Measurements from ENCODE around the gene ADGRB2. TPM values are rescaled to one million over a fixed set of nuclear protein-coding genes. Genes with fewer than 3 reads are reported as not detected.

Gene ADGRB2
- total RNA-seq, 4 donors from 2014 or later = 0.18 to 2.1 (median 0.86) TPM

DNA sequence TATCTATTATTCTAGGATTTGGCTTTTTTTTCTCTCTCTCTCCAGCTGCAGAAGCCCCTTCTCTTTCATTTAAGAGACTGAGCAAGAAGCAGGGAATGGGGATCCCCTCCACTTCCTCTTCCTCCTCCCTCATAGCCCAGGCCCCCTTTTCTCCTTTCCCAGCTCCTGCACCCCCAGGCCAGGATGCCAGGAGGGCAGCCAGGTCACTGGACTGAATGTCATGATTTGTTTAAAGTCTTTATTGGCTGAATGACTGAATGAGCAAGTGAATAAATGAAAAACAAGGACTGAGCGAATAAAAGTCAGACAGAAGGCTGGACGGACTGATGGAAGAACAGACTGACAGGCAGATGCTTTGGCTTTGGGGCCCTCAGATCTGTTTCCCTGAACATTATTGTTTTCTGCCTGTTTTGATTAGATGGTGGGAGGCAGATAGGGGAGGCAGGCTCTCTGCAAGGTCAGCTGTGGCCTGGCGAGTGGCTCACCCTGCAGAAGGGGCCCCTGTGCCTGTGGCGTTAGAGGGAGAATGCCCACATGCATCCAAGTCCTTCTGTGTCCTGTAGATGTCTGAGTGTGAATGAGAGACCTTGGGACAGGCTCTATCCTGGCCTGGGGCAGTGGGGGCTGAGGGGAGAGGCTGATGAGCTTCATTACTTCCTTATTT lies 20.3 kb upstream of the ADGRB2 start:
- WGBS, 2 donors = 72 to 77% methylated on average over 3 to 4 of the region's 4 CpGs
- Histone ChIP-seq H3K4me1 (peaks cover 8 to 37% (median 19%) of the 10 kb centered on the region in 3 donors), H3K27ac (no peak overlapping the region), H3K36me3 (no peaks in the 10 kb centered on the region), H3K27me3 (peaks cover 0 to 8% (median 0%) of the 10 kb centered on the region in 4 donors), H3K9me3 (no peaks in the 10 kb centered on the region), H3K4me3 (no peak overlapping the region)
- no peak for DNase-seq
- intact Hi-C loops (cut with DNase I) = no loop called here
- TF ChIP-seq, protein P1, sequence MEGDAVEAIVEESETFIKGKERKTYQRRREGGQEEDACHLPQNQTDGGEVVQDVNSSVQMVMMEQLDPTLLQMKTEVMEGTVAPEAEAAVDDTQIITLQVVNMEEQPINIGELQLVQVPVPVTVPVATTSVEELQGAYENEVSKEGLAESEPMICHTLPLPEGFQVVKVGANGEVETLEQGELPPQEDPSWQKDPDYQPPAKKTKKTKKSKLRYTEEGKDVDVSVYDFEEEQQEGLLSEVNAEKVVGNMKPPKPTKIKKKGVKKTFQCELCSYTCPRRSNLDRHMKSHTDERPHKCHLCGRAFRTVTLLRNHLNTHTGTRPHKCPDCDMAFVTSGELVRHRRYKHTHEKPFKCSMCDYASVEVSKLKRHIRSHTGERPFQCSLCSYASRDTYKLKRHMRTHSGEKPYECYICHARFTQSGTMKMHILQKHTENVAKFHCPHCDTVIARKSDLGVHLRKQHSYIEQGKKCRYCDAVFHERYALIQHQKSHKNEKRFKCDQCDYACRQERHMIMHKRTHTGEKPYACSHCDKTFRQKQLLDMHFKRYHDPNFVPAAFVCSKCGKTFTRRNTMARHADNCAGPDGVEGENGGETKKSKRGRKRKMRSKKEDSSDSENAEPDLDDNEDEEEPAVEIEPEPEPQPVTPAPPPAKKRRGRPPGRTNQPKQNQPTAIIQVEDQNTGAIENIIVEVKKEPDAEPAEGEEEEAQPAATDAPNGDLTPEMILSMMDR (IDR thresholded peaks at IDR 0.05) = no peak
- TF ChIP-seq POLR2A (IDR thresholded peaks at IDR 0.05) = no peak

DNA sequence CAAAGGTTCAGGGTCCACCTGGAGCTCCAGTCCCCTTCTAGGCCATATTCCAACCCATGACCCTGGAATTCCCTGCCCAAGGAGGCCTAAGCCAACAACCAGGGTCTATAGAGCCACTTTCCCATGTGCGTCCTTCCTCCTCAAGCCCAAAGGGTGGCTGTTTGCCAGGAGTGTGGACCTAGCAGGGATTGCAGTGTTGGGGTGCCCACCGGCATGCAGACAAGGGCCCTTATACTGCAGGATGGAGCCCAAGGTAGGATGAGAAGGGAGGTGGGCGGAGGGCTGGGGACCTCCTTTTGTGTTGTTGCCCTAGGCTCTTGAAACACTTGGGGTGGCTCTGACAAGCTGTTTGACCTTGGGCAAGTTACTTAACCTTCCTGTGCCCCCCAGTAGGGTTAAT lies 19.7 kb upstream of the ADGRB2 start:
- H3K4me1 ChIP-seq = peaks cover 7 to 30% (median 16%) of the 10 kb centered on the region in 3 donors
- H3K36me3 ChIP-seq = no peaks in the 10 kb centered on the region
- no peak for TF ChIP-seq POLR2A (IDR thresholded peaks at IDR 0.05)
- TF ChIP-seq, protein P1 (IDR thresholded peaks at IDR 0.05) = no peak
- no peaks in the 10 kb centered on the region for H3K9me3 ChIP-seq
- no peak overlapping the region for H3K27ac ChIP-seq
- 90% methylated on average over 2 of the region's 3 CpGs; no CpG with 5 or more reads in 1 of the 2 donors for WGBS, 2 donors
- H3K4me3 ChIP-seq = no peak overlapping the region
- peaks cover 0 to 10% (median 0%) of the 10 kb centered on the region in 4 donors for H3K27me3 ChIP-seq
- intact Hi-C loops (cut with DNase I) = no loop called here
- no peak for DNase-seq

DNA sequence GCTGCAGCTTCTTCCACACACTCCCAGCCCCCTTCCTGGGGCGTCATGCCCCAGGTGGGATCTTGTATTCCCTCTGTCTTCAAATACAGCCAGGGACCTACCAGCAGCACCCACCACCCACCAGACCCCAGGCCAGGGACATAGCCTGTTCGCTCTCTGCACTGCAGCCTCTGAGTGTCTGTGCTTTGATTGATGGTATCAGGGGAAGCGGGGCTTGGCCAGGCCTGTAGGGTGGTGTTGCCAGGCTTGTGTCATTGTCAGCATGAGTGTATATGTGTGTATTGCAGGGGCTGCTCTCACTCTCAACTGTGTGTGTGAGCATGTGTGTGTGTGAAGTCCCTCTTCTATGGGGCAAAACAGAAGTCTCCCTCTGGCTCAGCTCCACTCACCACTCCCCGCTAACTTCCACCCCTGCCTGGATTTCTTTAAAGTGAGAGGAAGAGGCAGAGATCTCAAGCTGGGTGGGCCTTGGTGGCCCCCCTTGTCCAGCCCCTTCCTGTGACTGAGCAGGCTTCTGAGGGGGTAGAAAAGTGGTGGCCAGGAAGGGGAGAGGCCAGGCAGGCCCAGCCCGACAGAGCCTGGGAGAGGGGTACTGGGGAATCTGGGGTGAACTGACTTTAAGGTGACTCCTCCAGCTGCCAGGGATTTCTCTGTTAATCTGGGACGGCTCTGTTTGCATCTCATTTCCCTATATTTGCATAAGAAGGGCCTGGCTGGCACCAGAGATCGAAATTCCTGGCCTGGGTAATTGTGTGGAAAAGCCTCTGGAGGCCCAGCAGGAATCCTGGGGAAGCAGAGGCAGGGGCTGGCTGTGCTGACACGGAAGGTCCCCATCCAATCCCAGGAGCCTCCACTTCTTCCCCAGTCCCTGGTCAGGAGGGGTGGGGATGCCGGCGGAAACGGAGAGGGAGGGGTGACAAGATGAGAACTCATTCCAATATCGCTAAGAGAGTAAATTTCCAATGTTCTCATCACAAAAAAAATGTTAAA lies 18.6 kb upstream of the ADGRB2 start:
- Histone ChIP-seq H3K27me3 (peaks cover 0 to 20% (median 0%) of the 10 kb centered on the region in 4 donors), H3K4me3 (no peak overlapping the region), H3K4me1 (peaks cover 0 to 19% (median 9%) of the 10 kb centered on the region in 3 donors), H3K9me3 (no peaks in the 10 kb centered on the region), H3K36me3 (no peaks in the 10 kb centered on the region), H3K27ac (no peak overlapping the region)
- no peak for DNase-seq
- no peak for TF ChIP-seq POLR2A (IDR thresholded peaks at IDR 0.05)
- TF ChIP-seq, protein P1 (IDR thresholded peaks at IDR 0.05) = no peak
- intact Hi-C loops (cut with DNase I) = no loop called here
- WGBS, 2 donors = 61 to 77% methylated on average over 6 to 8 of the region's 12 CpGs

DNA sequence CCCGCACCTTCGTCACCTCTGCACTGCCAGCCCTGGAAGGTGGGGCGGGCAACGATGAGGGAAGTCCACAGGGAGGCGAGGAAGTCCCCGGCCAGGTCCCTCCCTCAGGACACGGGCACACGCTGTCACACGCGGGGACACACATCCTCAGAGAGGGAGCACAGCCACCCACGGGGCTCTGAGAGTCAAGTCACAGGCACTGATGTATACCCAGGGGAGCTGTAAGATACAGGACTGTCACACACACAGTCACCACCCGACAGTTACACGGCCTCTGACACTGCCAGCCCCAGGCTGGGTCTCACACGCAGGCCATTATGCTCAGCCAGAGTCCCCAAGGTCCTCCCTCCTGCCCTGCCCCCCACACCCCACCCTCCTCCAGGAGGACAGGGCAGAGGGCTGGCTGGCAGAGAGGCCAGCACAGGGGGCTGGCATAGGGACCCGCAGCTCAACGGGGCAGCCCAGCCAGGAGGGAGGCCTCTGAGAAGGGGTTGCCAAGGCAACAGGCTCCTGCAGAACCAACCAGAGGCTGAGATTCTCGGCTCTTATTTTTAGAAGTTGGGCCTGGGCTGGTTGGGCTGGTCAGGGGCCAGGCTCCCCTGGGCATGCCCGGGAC lies 17.7 kb upstream of the ADGRB2 start:
- Histone ChIP-seq H3K9me3 (no peaks in the 10 kb centered on the region), H3K4me1 (peaks cover 0 to 19% (median 9%) of the 10 kb centered on the region in 3 donors), H3K27me3 (peaks cover 0 to 28% (median 0%) of the 10 kb centered on the region in 4 donors), H3K36me3 (no peaks in the 10 kb centered on the region), H3K4me3 (no peak overlapping the region), H3K27ac (no peak overlapping the region)
- DNase-seq = no peak
- TF ChIP-seq POLR2A (IDR thresholded peaks at IDR 0.05) = no peak
- TF ChIP-seq, protein P1 (IDR thresholded peaks at IDR 0.05) = no peak
- 36 to 51% methylated on average over 8 to 12 of the region's 18 CpGs for WGBS, 2 donors
- intact Hi-C loops (cut with DNase I) = no loop called here

Data from esophagus squamous epithelium (tissue), 5 donors.